Breast epithelium (tissue), 4 donors: ENCODE results near the gene ENSA. TPM values are rescaled to one million over a fixed set of nuclear protein-coding genes. Genes with fewer than 3 reads are reported as not detected.
"Not testable (repeated sequence)": the region's sequence is repeated elsewhere in the genome, so short reads cannot be mapped to it uniquely, and the experiment has no call there.

ENCODE experiments used
- DNase-seq, 2 donors: peaks; one replicate each; pipeline ENCODE4 v3.0.0-alpha.2; 2019; ENCODE audit warnings: low spot score in 2 of 2
- H3K27ac ChIP-seq, 2 donors: fragments of 200-600 bp; sonication (generic) in 1 of 2; one replicate each; pipeline ENCODE4 v1.5.1; 2016 to 2019; ENCODE audit warnings: mild to moderate bottlenecking in 1 of 2
- H3K27me3 ChIP-seq, 2 donors: fragments of 200-600 bp; sonication (generic) in 1 of 2; one replicate each; pipeline versions ENCODE4 v1.5.1 to v1.6.0; 2017 to 2019; ENCODE audit warnings: control low read depth in 1 of 2, mild to moderate bottlenecking in 1 of 2
- H3K36me3 ChIP-seq: fragments of 200-600 bp; one replicate; pipeline ENCODE4 v1.5.1; 2019
- H3K4me1 ChIP-seq, 2 donors: fragments of 200-600 bp; sonication (generic); one replicate each; pipeline ENCODE4 v1.5.1; 2016 to 2019; ENCODE audit warnings: control low read depth in 1 of 2
- H3K4me3 ChIP-seq, 3 donors: fragments of 200-600 bp; sonication (generic); 1 replicate in 2 of 3; 2 replicates in 1 of 3; pipeline ENCODE4 v1.5.1; 2016 to 2019; ENCODE audit warnings: mild to moderate bottlenecking in 3 of 3, moderate library complexity in 2 of 3
- H3K9me3 ChIP-seq, 2 donors: fragments of 200-600 bp; sonication (generic) in 1 of 2; one replicate each; pipeline ENCODE4 v1.5.1; 2016 to 2019; ENCODE audit warnings: control low read depth in 1 of 2
- CTCF ChIP-seq, 3 donors: fragments of 450-650 bp; IDR thresholded peaks; one replicate each; pipeline ENCODE4 v1.5.1; 2016 to 2017; ENCODE audit warnings: antibody characterized with exemption in 3 of 3, mild to moderate bottlenecking in 3 of 3, moderate library complexity in 3 of 3
- POLR2A ChIP-seq: fragments of 450-650 bp; IDR thresholded peaks from one replicate; pipeline ENCODE4 v1.6.1; 2016; ENCODE audit warnings: antibody characterized with exemption, mild to moderate bottlenecking, moderate library complexity
- POLR2AphosphoS5 ChIP-seq, 3 donors: sonication (generic); formaldehyde crosslinking; IDR thresholded peaks; one replicate each; pipeline ENCODE4 v1.6.1; 2017; ENCODE audit warnings: antibody characterized with exemption in 3 of 3
- intact Hi-C: fragments of 100-400 bp; cut with DNase I; formaldehyde crosslinking; loops from one replicate; pipeline ENCODE4 v1.15.1; 2023; ENCODE audit warnings: low total_unique reads
- total RNA-seq, 3 donors: library from RNA; depleted of rRNA; stranded (reverse); fragments of >200 nt; gene quantifications; one replicate each; pipeline ENCODE4 v1.1.0, GENCODE V29; 2016

The ENSA gene
- total RNA-seq, 3 donors from 2014 or later, result 187 to 273 (median 194) TPM

GRCh38 chr1:150661156-150661555 lies 31.7 kb upstream of the ENSA start:
- no peak for DNase-seq
- no peaks in the 10 kb centered on the region for H3K36me3 ChIP-seq
- H3K27ac ChIP-seq, result no peak overlapping the region
- no peaks in the 10 kb centered on the region for H3K9me3 ChIP-seq
- H3K27me3 ChIP-seq, result no peaks in the 10 kb centered on the region
- H3K4me1 ChIP-seq, result no peaks in the 10 kb centered on the region
- intact Hi-C loops, result no loop called here
- no peak overlapping the region for H3K4me3 ChIP-seq
- TF ChIP-seq POLR2AphosphoS5 (IDR thresholded peaks at IDR 0.05) (no peak), CTCF (IDR thresholded peaks at IDR 0.05) (no peak), POLR2A (no peak)

GRCh38 chr1:150660584-150660983 lies 31.2 kb upstream of the ENSA start:
- Histone ChIP-seq H3K4me3 (no peak overlapping the region), H3K9me3 (no peaks in the 10 kb centered on the region), H3K4me1 (no peaks in the 10 kb centered on the region), H3K27ac (no peak overlapping the region), H3K36me3 (no peaks in the 10 kb centered on the region), H3K27me3 (no peaks in the 10 kb centered on the region)
- TF ChIP-seq POLR2AphosphoS5 (IDR thresholded peaks at IDR 0.05) (no peak), CTCF (IDR thresholded peaks at IDR 0.05) (no peak), POLR2A (no peak)
- DNase-seq, result no peak
- intact Hi-C loops, result no loop called here

- H3K27me3 ChIP-seq, H3K9me3 ChIP-seq, H3K4me1 ChIP-seq, intact Hi-C loops, H3K4me3 ChIP-seq, H3K36me3 ChIP-seq, H3K27ac ChIP-seq, DNase-seq: not testable (repeated sequence)
These were observed 27.7 kb upstream of the ENSA start for GRCh38 chr1:150657064-150657463.

- intact Hi-C loops, H3K4me3 ChIP-seq, H3K27ac ChIP-seq, DNase-seq, H3K9me3 ChIP-seq, H3K27me3 ChIP-seq, H3K4me1 ChIP-seq, H3K36me3 ChIP-seq: not testable (repeated sequence)
These were observed 25.2 kb upstream of the ENSA start for GRCh38 chr1:150654635-150655034.

GRCh38 chr1:150650193-150650592 lies 20.8 kb upstream of the ENSA start:
- intact Hi-C loops, result no loop called here
- no peaks in the 10 kb centered on the region for H3K27me3 ChIP-seq
- H3K9me3 ChIP-seq, result no peaks in the 10 kb centered on the region
- peak overlapping the region in 1 of 2 donors; percentile 54 for H3K27ac ChIP-seq
- no peaks in the 10 kb centered on the region for H3K36me3 ChIP-seq
- no peak overlapping the region for H3K4me3 ChIP-seq
- no peaks in the 10 kb centered on the region for H3K4me1 ChIP-seq
- peak in 1 of 2 donors; percentile 33 for DNase-seq
- no peak for TF ChIP-seq POLR2A
- TF ChIP-seq CTCF (IDR thresholded peaks at IDR 0.05), result no peak
- TF ChIP-seq POLR2AphosphoS5 (IDR thresholded peaks at IDR 0.05), result no peak

- intact Hi-C loops, result no loop called here
- peak overlapping the region in 1 of 2 donors; percentile 54 for H3K27ac ChIP-seq
These were observed 20.1 kb upstream of the ENSA start for GRCh38 chr1:150649441-150650075.

More at GRCh38 chr1:150649441-150650075, 20.1 kb upstream of the ENSA start:
- no peaks in the 10 kb centered on the region for H3K4me1 ChIP-seq
- TF ChIP-seq POLR2AphosphoS5 (IDR thresholded peaks at IDR 0.05) (no peak), CTCF (IDR thresholded peaks at IDR 0.05) (no peak), POLR2A (no peak)
- H3K27me3 ChIP-seq, result no peaks in the 10 kb centered on the region
- H3K4me3 ChIP-seq, result no peak overlapping the region
- no peaks in the 10 kb centered on the region for H3K36me3 ChIP-seq
- no peaks in the 10 kb centered on the region for H3K9me3 ChIP-seq
- no peak for DNase-seq
